Endothelial cell of umbilical vein (primary cell): Measurements from ENCODE around the gene RBKS. TPM values are rescaled to one million over a fixed set of nuclear protein-coding genes. Genes with fewer than 3 reads are reported as not detected.

ENCODE experiments used
- BruUV-seq: library from RNA; stranded (reverse); fragments of 400-500 nt; replicated peaks from 2 replicates; lab custom pipeline; 2021; lab: Mats Ljungman, UMichigan
- CTCF ChIA-PET: fragments of 300-600, 350-600 bp; sonication (Branson Sonifier 250); formaldehyde crosslinking; loops from one replicate; lab custom pipeline; 2021; ENCODE audit warnings: antibody characterized with exemption, inconsistent platforms; lab: Charles Lee
- POLR2A ChIA-PET: fragments of 300-600, 350-600 bp; sonication (Branson Sonifier 250); formaldehyde crosslinking; loops from one replicate; lab custom pipeline; 2021; ENCODE audit warnings: antibody characterized with exemption, inconsistent platforms; lab: Charles Lee
- DNase-seq: peaks from one replicate; pipeline ENCODE4 v3.0.0-alpha.2; 2011; ENCODE audit warnings: low read depth, low spot score
- FAIRE-seq: peaks from 2 replicates; lab custom pipeline; 2011; peaks lifted over from hg19 to GRCh38; lab: Jason Lieb, UNC
- H2AFZ ChIP-seq: 2 replicates; pipeline ENCODE4 v1.6.0; 2012; ENCODE audit warnings: low read depth, low read length, control low read depth, inconsistent platforms
- H3K27ac ChIP-seq: 2 replicates; pipeline ENCODE4 v1.5.1; 2011; ENCODE audit warnings: low read depth, mild to moderate bottlenecking, control low read depth, low read length, moderate library complexity; ENCODE audit not compliant: insufficient read depth
- H3K27me3 ChIP-seq, 2 experiments: 2 replicates each; pipeline versions ENCODE4 v1.6.0 to v1.6.1; 2011; ENCODE audit warnings: low read length in 2 of 2, mixed read lengths in 1 of 2; ENCODE audit not compliant: control insufficient read depth in 2 of 2, insufficient read depth in 2 of 2
- H3K36me3 ChIP-seq, 2 experiments: 2 replicates in 1 of 2; 3 replicates in 1 of 2; pipeline ENCODE4 v1.5.1; 2011; ENCODE audit warnings: low read length in 2 of 2, mild to moderate bottlenecking in 1 of 2, moderate library complexity in 1 of 2; ENCODE audit not compliant: control insufficient read depth in 2 of 2, insufficient read depth in 2 of 2; ENCODE audit errors: extremely low read depth in 1 of 2
- H3K4me1 ChIP-seq: 3 replicates; pipeline ENCODE4 v1.5.1; 2011; ENCODE audit warnings: mild to moderate bottlenecking, low read length; ENCODE audit not compliant: control insufficient read depth, insufficient read depth; ENCODE audit errors: extremely low read depth
- H3K4me2 ChIP-seq: 2 replicates; pipeline ENCODE4 v1.6.1; 2011; ENCODE audit warnings: low read length, control low read depth, mixed read lengths; ENCODE audit not compliant: insufficient read depth
- H3K4me3 ChIP-seq, 3 experiments: fragments of 200-600 bp in 1 of 3; sonication (generic), shearing (Covaris generic) in 1 of 3; replicated peaks in 1 of 3; 2 replicates each; pipeline ENCODE4 v1.5.1; 2011 to 2016; ENCODE audit warnings: control low read depth in 3 of 3, low read length in 3 of 3, mild to moderate bottlenecking in 2 of 3, inconsistent platforms in 1 of 3, low read depth in 1 of 3, moderate library complexity in 1 of 3; ENCODE audit not compliant: insufficient read depth in 1 of 3
- H3K79me2 ChIP-seq: 2 replicates; pipeline ENCODE4 v1.6.0; 2012; ENCODE audit warnings: low read length, inconsistent platforms; ENCODE audit not compliant: control insufficient read depth, insufficient read depth
- H3K9ac ChIP-seq: replicated peaks from 2 replicates; pipeline ENCODE3; 2011; ENCODE audit warnings: low read length, control low read depth; ENCODE audit not compliant: insufficient read depth; ENCODE audit errors: extremely low read depth
- H3K9me1 ChIP-seq: replicated peaks from 3 replicates; pipeline ENCODE4 v1.6.0; 2011; ENCODE audit warnings: mild to moderate bottlenecking, low read length; ENCODE audit not compliant: control insufficient read depth, insufficient read depth; ENCODE audit errors: extremely low read depth
- H3K9me3 ChIP-seq: replicated peaks from 2 replicates; pipeline ENCODE4 v1.5.1; 2012; ENCODE audit warnings: low read length, inconsistent platforms; ENCODE audit not compliant: control insufficient read depth, insufficient read depth
- H4K20me1 ChIP-seq: replicated peaks from 2 replicates; pipeline ENCODE3; 2011; ENCODE audit warnings: mild to moderate bottlenecking, low read length; ENCODE audit not compliant: control insufficient read depth, insufficient read depth; ENCODE audit errors: extremely low read depth
- EZH2 ChIP-seq: IDR thresholded peaks from 2 replicates; pipeline ENCODE4 v1.6.1; 2012; ENCODE audit warnings: borderline replicate concordance, low read depth, mild to moderate bottlenecking, moderate library complexity, low read length, inconsistent platforms; ENCODE audit not compliant: severe bottlenecking
- FOS ChIP-seq: IDR thresholded peaks from 2 replicates; pipeline ENCODE4 v1.6.1; 2011; ENCODE audit warnings: mild to moderate bottlenecking, low read length, moderate library complexity, borderline replicate concordance; ENCODE audit not compliant: insufficient read depth
- GATA2 ChIP-seq: IDR thresholded peaks from 2 replicates; pipeline ENCODE4 v1.7.0; 2011; ENCODE audit warnings: low read depth, mild to moderate bottlenecking, moderate library complexity, mixed read lengths, low read length; ENCODE audit not compliant: insufficient read length, insufficient read depth
- JUN ChIP-seq: IDR thresholded peaks from 2 replicates; pipeline ENCODE4 v1.6.1; 2011; ENCODE audit warnings: borderline replicate concordance, low read depth; ENCODE audit not compliant: insufficient read length, insufficient read depth
- MYC ChIP-seq: IDR thresholded peaks from one replicate; pipeline ENCODE4 v1.6.1; 2011; ENCODE audit warnings: mild to moderate bottlenecking, low read depth, low read length
- POLR2A ChIP-seq: IDR thresholded peaks from 2 replicates; pipeline ENCODE4 v1.6.1; 2012; ENCODE audit warnings: low read depth, mild to moderate bottlenecking, control low read depth, low read length
- POLR2AphosphoS5 ChIP-seq: IDR thresholded peaks from 2 replicates; pipeline ENCODE4 v1.6.1; 2012; ENCODE audit warnings: low read depth, mild to moderate bottlenecking, control low read depth, low read length, moderate library complexity; ENCODE audit not compliant: insufficient read depth
- dilution Hi-C: fragments of 300-500 bp; cut with MboI; formaldehyde crosslinking; loops from one replicate; pipeline ENCODE4 v1.15.0; 2019; ENCODE audit warnings: low sequenced_read_pairs; ENCODE audit not compliant: extremely low pct_ligation_motif_present
- intact Hi-C: fragments of 100-400 bp; cut with micrococcal nuclease; formaldehyde crosslinking; loops from one replicate; pipeline ENCODE4 v1.10.0; 2022
- polyA plus RNA-seq, 4 experiments: library from polyadenylated mRNA; depleted of rRNA in 3 of 4; stranded (reverse) in 3 of 4; unstranded in 1 of 4; fragments of >200 nt; gene quantifications; 2 replicates each; pipeline versions ENCODE4 v1.2.1 to v1.2.3, GENCODE V29; 2011 to 2012; ENCODE audit warnings: missing spikeins in 1 of 4
- total RNA-seq: library from RNA; stranded (reverse); gene quantifications from 2 replicates; pipeline ENCODE4 v1.2.3, GENCODE V29; 2021
- TF ChIP-seq, protein P1 (sequence below), 2 donors: IDR thresholded peaks; 1 replicate in 1 of 2; 2 replicates in 1 of 2; pipeline ENCODE4 v1.5.1; 2011; ENCODE audit warnings: low read length in 2 of 2, mild to moderate bottlenecking in 2 of 2, moderate library complexity in 2 of 2, control low read depth in 1 of 2, inconsistent platforms in 1 of 2, low read depth in 1 of 2; ENCODE audit not compliant: insufficient read depth in 1 of 2; ENCODE audit errors: extremely low read depth in 1 of 2
- TF ChIP-seq, protein P2 (sequence below): IDR thresholded peaks from 2 replicates; pipeline ENCODE4 v1.6.1; 2011; ENCODE audit not compliant: insufficient read depth, insufficient read length

Gene RBKS
- total and polyA plus RNA-seq, 2 donors (not counting 3 experiments of a cell fraction or from before 2014, with no cell fraction given), result 0.64 to 1.8 TPM

DNA sequence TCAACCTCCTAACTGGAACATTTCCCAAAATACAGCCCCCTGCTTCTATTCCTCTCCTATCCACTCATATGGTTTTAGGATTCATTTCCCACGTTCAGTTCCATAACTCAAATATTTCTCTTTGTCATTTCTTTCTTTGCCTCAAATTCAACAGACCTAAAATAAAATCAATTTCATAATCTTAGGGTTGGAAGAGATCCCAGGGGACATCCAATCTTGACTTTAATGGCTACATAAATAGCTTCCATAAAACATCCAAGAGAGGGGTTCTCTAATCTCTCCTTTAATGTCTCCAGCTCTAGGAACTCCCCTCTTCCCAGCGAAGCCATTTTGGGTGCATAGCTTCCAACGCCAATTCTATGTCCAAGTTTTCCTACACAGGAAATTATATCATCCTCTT is 33.8 kb downstream of the RBKS start:
- H3K4me1 ChIP-seq, result peaks cover 8% of the 10 kb centered on the region
- DNase-seq, result no peak
- H3K27ac ChIP-seq, result no peak overlapping the region
- TF ChIP-seq JUN (no peak), POLR2AphosphoS5 (no peak), EZH2 (no peak), FOS (no peak), POLR2A (no peak), GATA2 (no peak), MYC (no peak)
- TF ChIP-seq, protein P1, sequence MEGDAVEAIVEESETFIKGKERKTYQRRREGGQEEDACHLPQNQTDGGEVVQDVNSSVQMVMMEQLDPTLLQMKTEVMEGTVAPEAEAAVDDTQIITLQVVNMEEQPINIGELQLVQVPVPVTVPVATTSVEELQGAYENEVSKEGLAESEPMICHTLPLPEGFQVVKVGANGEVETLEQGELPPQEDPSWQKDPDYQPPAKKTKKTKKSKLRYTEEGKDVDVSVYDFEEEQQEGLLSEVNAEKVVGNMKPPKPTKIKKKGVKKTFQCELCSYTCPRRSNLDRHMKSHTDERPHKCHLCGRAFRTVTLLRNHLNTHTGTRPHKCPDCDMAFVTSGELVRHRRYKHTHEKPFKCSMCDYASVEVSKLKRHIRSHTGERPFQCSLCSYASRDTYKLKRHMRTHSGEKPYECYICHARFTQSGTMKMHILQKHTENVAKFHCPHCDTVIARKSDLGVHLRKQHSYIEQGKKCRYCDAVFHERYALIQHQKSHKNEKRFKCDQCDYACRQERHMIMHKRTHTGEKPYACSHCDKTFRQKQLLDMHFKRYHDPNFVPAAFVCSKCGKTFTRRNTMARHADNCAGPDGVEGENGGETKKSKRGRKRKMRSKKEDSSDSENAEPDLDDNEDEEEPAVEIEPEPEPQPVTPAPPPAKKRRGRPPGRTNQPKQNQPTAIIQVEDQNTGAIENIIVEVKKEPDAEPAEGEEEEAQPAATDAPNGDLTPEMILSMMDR (IDR thresholded peaks at IDR 0.05; ENCODE audit: extremely low read depth in 1 of 2, insufficient read depth in 1 of 2, low read depth in 1 of 2, low read length in 2 of 2), result no peak
- TF ChIP-seq, protein P2, sequence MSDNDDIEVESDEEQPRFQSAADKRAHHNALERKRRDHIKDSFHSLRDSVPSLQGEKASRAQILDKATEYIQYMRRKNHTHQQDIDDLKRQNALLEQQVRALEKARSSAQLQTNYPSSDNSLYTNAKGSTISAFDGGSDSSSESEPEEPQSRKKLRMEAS, result no peak
- no peak overlapping the region for H3K4me3 ChIP-seq
- no peaks in the 10 kb centered on the region for H4K20me1 ChIP-seq
- no peaks in the 10 kb centered on the region for H3K27me3 ChIP-seq
- H3K4me2 ChIP-seq, result no peak overlapping the region
- intact Hi-C loops, result no loop called here
- H3K79me2 ChIP-seq, result no peaks in the 10 kb centered on the region
- BruUV-seq, result no TSS peak
- dilution Hi-C loops, result no loop called here
- H3K9me1 ChIP-seq, result no peaks in the 10 kb centered on the region
- H3K9me3 ChIP-seq, result no peaks in the 10 kb centered on the region
- FAIRE-seq, result no peak
- H3K9ac ChIP-seq, result no peak overlapping the region
- ChIA-PET POLR2A (no interaction called here), CTCF (interaction anchor here (0.9 to 2.0 kb wide), 5 partner anchors 9 to 98 kb away, joined by 3 to 9 read pairs (median 3); no protein-coding TSS in a partner anchor)
- H2AFZ ChIP-seq, result no peak overlapping the region
- no peaks in the 10 kb centered on the region for H3K36me3 ChIP-seq
